B cell (primary cell): ENCODE results near the gene SLC13A2. TPM values are rescaled to one million over a fixed set of nuclear protein-coding genes. Genes with fewer than 3 reads are reported as not detected.
"Not testable (repeated sequence)": the region's sequence is repeated elsewhere in the genome, so short reads cannot be mapped to it uniquely, and the experiment has no call there.

Experiments used
- ATAC-seq: fragments of 200-7000 bp; cut with Tn5 transposase; one replicate; pipeline ENCODE4 v1.10.0; 2021; ENCODE audit warnings: low read depth, mild to moderate bottlenecking, moderate number of reproducible peaks, moderate library complexity
- CTCF ChIA-PET: fragments of 350-600 bp; sonication (Branson Sonifier 250); formaldehyde crosslinking; loops from one replicate; lab custom pipeline; 2021; ENCODE audit warnings: antibody characterized with exemption, inconsistent platforms; lab: Charles Lee
- POLR2A ChIA-PET: fragments of 350-600 bp; sonication (Branson Sonifier 250); formaldehyde crosslinking; loops from one replicate; lab custom pipeline; 2021; ENCODE audit warnings: antibody characterized with exemption; lab: Charles Lee
- DNase-seq: peaks from one replicate; pipeline ENCODE4 v3.0.0; 2013
- H2AFZ ChIP-seq: 2 replicates; pipeline ENCODE4 v1.6.1; 2012; ENCODE audit warnings: mild to moderate bottlenecking, low read depth, low read length; ENCODE audit not compliant: insufficient read depth, poor library complexity, severe bottlenecking
- H3K27ac ChIP-seq, 2 donors: 1 replicate in 1 of 2; 2 replicates in 1 of 2; pipeline ENCODE4 v1.5.1; 2012 to 2013; ENCODE audit warnings: low read length in 2 of 2, mild to moderate bottlenecking in 2 of 2, moderate library complexity in 1 of 2
- H3K27me3 ChIP-seq, 4 experiments: fragments of 200-600 bp in 1 of 4; sonication (generic) in 1 of 4; replicated peaks in 1 of 4; 1 replicate in 2 of 4; 2 replicates in 2 of 4; pipeline versions ENCODE4 v1.6.1 to v1.7.0; 2013 to 2016; ENCODE audit warnings: low read length in 3 of 4, mild to moderate bottlenecking in 2 of 4, mixed read lengths in 1 of 4, moderate library complexity in 1 of 4; ENCODE audit not compliant: insufficient read depth in 4 of 4, control insufficient read depth in 3 of 4; ENCODE audit errors: control extremely low read depth in 1 of 4
- H3K36me3 ChIP-seq, 2 experiments: replicated peaks in 1 of 2; 1 replicate in 1 of 2; 2 replicates in 1 of 2; pipeline versions ENCODE4 v1.6.1 to v1.7.1; 2013; ENCODE audit warnings: low read length in 1 of 2; ENCODE audit not compliant: insufficient read depth in 2 of 2, control insufficient read depth in 1 of 2; ENCODE audit errors: control extremely low read depth in 1 of 2, extremely low read depth in 1 of 2
- H3K4me1 ChIP-seq, 2 donors: fragments of 200-600 bp in 1 of 2; sonication (generic) in 1 of 2; 1 replicate in 1 of 2; 2 replicates in 1 of 2; pipeline versions ENCODE4 v1.5.1 to v1.6.1; 2013 to 2017; ENCODE audit warnings: low read length in 2 of 2; ENCODE audit not compliant: control insufficient read depth in 2 of 2, insufficient read depth in 2 of 2
- H3K4me2 ChIP-seq: replicated peaks from 2 replicates; pipeline ENCODE3; 2012; ENCODE audit warnings: mild to moderate bottlenecking, low read depth, low read length; ENCODE audit not compliant: poor library complexity, severe bottlenecking
- H3K4me3 ChIP-seq, 5 experiments: fragments of 200-600 bp in 1 of 5; sonication (generic) in 1 of 5; 1 replicate in 3 of 5; 2 replicates in 2 of 5; pipeline versions ENCODE4 v1.5.1 to v1.7.0; 2011 to 2016; ENCODE audit warnings: low read length in 4 of 5, mild to moderate bottlenecking in 4 of 5, low read depth in 2 of 5, control low read depth in 1 of 5, moderate library complexity in 1 of 5; ENCODE audit not compliant: insufficient read depth in 1 of 5; ENCODE audit errors: control extremely low read depth in 1 of 5, extremely low read depth in 1 of 5
- H3K79me2 ChIP-seq: fragments of 200-600 bp; sonication (generic); one replicate; pipeline ENCODE4 v1.6.0; 2016; ENCODE audit warnings: low read length; ENCODE audit not compliant: control insufficient read depth, insufficient read depth
- H3K9ac ChIP-seq: fragments of 200-600 bp; sonication (generic); 2 replicates; pipeline ENCODE4 v1.6.1; 2017; ENCODE audit warnings: mild to moderate bottlenecking, low read length, moderate library complexity
- H3K9me3 ChIP-seq, 3 donors: one replicate each; pipeline versions ENCODE4 v1.6.1 to v1.7.1; 2013; ENCODE audit warnings: low read length in 2 of 3; ENCODE audit not compliant: control insufficient read depth in 2 of 3, insufficient read depth in 1 of 3; ENCODE audit errors: control extremely low read depth in 1 of 3
- H4K20me1 ChIP-seq: 2 replicates; pipeline ENCODE4 v1.6.0; 2012; ENCODE audit warnings: mild to moderate bottlenecking, low read length; ENCODE audit not compliant: insufficient read depth, control insufficient read depth, poor library complexity, severe bottlenecking
- H3K27ac Mint-ChIP-seq: one replicate; pipeline ENCODE4 v1.8.0; 2021; ENCODE audit warnings: mixed read lengths
- H3K27me3 Mint-ChIP-seq: one replicate; pipeline ENCODE4 v1.8.0; 2021; ENCODE audit warnings: mixed read lengths
- H3K4me1 Mint-ChIP-seq: one replicate; pipeline ENCODE4 v1.8.0; 2021; ENCODE audit warnings: mixed read lengths
- H3K4me3 Mint-ChIP-seq: one replicate; pipeline ENCODE4 v1.8.0; 2021; ENCODE audit warnings: mixed read lengths
- H3K9me3 Mint-ChIP-seq: one replicate; pipeline ENCODE4 v1.8.0; 2022; ENCODE audit warnings: mixed read lengths; ENCODE audit not compliant: insufficient read depth
- CTCF ChIP-seq: fragments of 200-600 bp; IDR thresholded peaks from one replicate; pipeline ENCODE4 v1.8.0; 2022; ENCODE audit warnings: antibody characterized with exemption, mild to moderate bottlenecking
- EZH2 ChIP-seq: IDR thresholded peaks from 2 replicates; pipeline ENCODE4 v1.6.1; 2012; ENCODE audit warnings: borderline replicate concordance, low read depth, mild to moderate bottlenecking, moderate library complexity, low read length; ENCODE audit not compliant: insufficient read depth, poor library complexity, severe bottlenecking
- WGBS: methylation state at CpG from one replicate; pipeline ENCODE4 v1.1.5; 2013; ENCODE audit warnings: missing lambda C conversion rate; ENCODE audit not compliant: insufficient coverage; 5-methylcytosine and 5-hydroxymethylcytosine counted together
- intact Hi-C: fragments of 100-400 bp; cut with micrococcal nuclease; formaldehyde crosslinking; loops from one replicate; pipeline ENCODE4 v1.10.0; 2022
- polyA plus RNA-seq: library from polyadenylated mRNA; depleted of rRNA; stranded (reverse); fragments of >200 nt; gene quantifications from 2 replicates; pipeline ENCODE4 v1.2.3, GENCODE V29; 2012
- total RNA-seq, 2 donors: library from RNA; stranded (reverse); fragments of 120-200 nt in 1 of 2; gene quantifications; 1 replicate in 1 of 2; 2 replicates in 1 of 2; pipeline versions ENCODE4 v1.2.3 to v1.2.4, GENCODE V29; 2013 to 2022

The SLC13A2 gene
- total and polyA plus RNA-seq, 2 donors (not counting 1 experiment from before 2014, with no cell fraction given): not detected

DNA sequence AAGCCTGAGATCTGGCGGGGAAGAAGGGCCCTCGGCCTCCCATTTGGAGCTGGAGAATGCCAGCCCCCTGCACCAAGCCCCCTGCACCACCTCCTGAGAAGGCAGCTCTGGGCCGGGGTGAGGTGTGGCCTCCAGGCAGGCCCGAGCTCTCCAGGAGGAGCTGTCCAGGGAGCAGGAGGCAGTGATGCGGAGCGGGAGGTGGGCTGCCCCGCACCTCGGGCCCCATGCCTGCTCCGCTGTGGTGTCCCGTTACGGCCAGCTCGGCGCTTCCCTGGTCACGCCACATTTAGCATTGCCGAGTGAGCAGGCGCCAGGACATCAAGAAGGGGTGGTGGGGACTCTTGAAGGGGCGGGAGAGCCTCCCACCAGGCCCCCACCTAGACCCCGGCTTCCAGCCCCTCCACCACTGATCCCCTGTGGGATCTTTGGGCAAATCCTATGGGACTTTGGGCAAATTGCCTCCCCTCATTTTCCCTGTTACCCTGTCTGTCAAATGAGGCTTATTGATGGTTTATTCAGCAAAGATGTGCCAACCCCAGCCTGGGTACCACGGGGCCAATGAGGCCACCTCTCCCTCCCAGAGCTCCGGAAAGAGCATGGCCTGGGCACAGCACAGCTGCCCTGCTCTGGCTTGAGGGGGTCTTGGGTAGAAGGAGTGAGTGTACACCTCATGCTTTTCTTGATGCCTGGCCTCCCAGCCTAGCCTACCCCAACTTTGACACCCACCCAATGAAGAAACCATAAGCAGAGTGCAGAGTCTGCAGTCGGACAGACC lies 48.1 kb downstream of the SLC13A2 start:
- DNase-seq: no peak
- 94% methylated on average over 11 of the region's 21 CpGs for WGBS
- Mint-ChIP-seq H3K27ac (no peak overlapping the region), H3K9me3 (no peaks in the 10 kb centered on the region), H3K27me3 (no peaks in the 10 kb centered on the region), H3K4me1 (peaks cover 6% of the 10 kb centered on the region), H3K4me3 (no peak overlapping the region)
- Histone ChIP-seq H3K27ac (no peak overlapping the region), H2AFZ (no peak overlapping the region), H3K9me3 (no peaks in the 10 kb centered on the region), H3K36me3 (no peaks in the 10 kb centered on the region), H3K9ac (no peak overlapping the region), H3K4me3 (no peak overlapping the region), H3K79me2 (no peaks in the 10 kb centered on the region), H3K27me3 (no peaks in the 10 kb centered on the region), H3K4me2 (no peak overlapping the region), H3K4me1 (peaks cover 0 to 9% of the 10 kb centered on the region in 2 donors), H4K20me1 (no peaks in the 10 kb centered on the region)
- no peak for TF ChIP-seq CTCF
- TF ChIP-seq EZH2: no peak
- no peak for ATAC-seq
- intact Hi-C loops: no loop called here
- CTCF ChIA-PET: interaction anchor here (1.1 kb wide), 1 partner anchor 18 kb away, joined by 3 read pairs; no protein-coding TSS in a partner anchor
- POLR2A ChIA-PET: no interaction called here

GRCh38 chr17:28522281-28522680 lies 48.8 kb downstream of the SLC13A2 start:
- H3K79me2 ChIP-seq, H3K9ac ChIP-seq, H3K4me2 ChIP-seq, ATAC-seq, H2AFZ ChIP-seq, H3K27ac Mint-ChIP-seq, H3K27me3 ChIP-seq, H3K9me3 ChIP-seq, H3K4me3 Mint-ChIP-seq, H3K4me1 ChIP-seq, DNase-seq, H3K4me1 Mint-ChIP-seq, H4K20me1 ChIP-seq, H3K27ac ChIP-seq, H3K4me3 ChIP-seq, intact Hi-C loops, H3K27me3 Mint-ChIP-seq, H3K36me3 ChIP-seq, POLR2A ChIA-PET, H3K9me3 Mint-ChIP-seq: not testable (repeated sequence)
- CTCF ChIA-PET: interaction anchor here (1.1 kb wide), 1 partner anchor 17 kb away, joined by 3 read pairs; no protein-coding TSS in a partner anchor
- 100% methylated on average over 1 of the region's 4 CpGs for WGBS
